GM23248 (cell line): ENCODE data around the gene RNF130. TPM values are rescaled to one million over a fixed set of nuclear protein-coding genes. Genes with fewer than 3 reads are reported as not detected.

Experiments used
- DNase-seq: peaks from one replicate; pipeline ENCODE4 v3.0.0-alpha.2; 2015
- H2AFZ ChIP-seq: fragments of 200-600 bp; sonication (generic); 2 replicates; pipeline ENCODE4 v1.6.1; 2016; ENCODE audit warnings: antibody characterized with exemption
- H3F3A ChIP-seq: fragments of 200-600 bp; sonication (generic); 2 replicates; pipeline ENCODE4 v1.6.1; 2016; ENCODE audit warnings: mild to moderate bottlenecking, antibody characterized with exemption, mixed run types; ENCODE audit not compliant: insufficient read depth
- H3K27ac ChIP-seq: fragments of 200-600 bp; sonication (generic); 2 replicates; pipeline ENCODE4 v1.5.1; 2016; ENCODE audit warnings: mild to moderate bottlenecking
- H3K27me3 ChIP-seq: fragments of 200-600 bp; sonication (generic); replicated peaks from 2 replicates; pipeline ENCODE4 v1.6.1; 2016; ENCODE audit warnings: mild to moderate bottlenecking; ENCODE audit not compliant: insufficient read depth
- H3K36me3 ChIP-seq: fragments of 200-600 bp; sonication (generic); 2 replicates; pipeline ENCODE4 v1.6.1; 2016; ENCODE audit warnings: low read depth, mild to moderate bottlenecking
- H3K4me1 ChIP-seq: fragments of 200-600 bp; sonication (generic); 2 replicates; pipeline ENCODE4 v1.6.1; 2016; ENCODE audit warnings: mild to moderate bottlenecking; ENCODE audit not compliant: insufficient read depth
- H3K4me2 ChIP-seq: fragments of 200-600 bp; sonication (generic); one replicate; pipeline ENCODE4 v1.6.1; 2016; ENCODE audit warnings: mild to moderate bottlenecking; ENCODE audit not compliant: unreplicated experiment
- H3K4me3 ChIP-seq: fragments of 200-600 bp; sonication (generic); 2 replicates; pipeline ENCODE4 v1.5.1; 2016; ENCODE audit warnings: mild to moderate bottlenecking
- H3K79me2 ChIP-seq: fragments of 200-600 bp; sonication (generic); 2 replicates; pipeline ENCODE4 v1.6.1; 2016; ENCODE audit warnings: mild to moderate bottlenecking; ENCODE audit not compliant: insufficient read depth
- H3K9ac ChIP-seq: fragments of 200-600 bp; sonication (generic); 2 replicates; pipeline ENCODE4 v1.6.1; 2016; ENCODE audit warnings: mild to moderate bottlenecking
- H3K9me2 ChIP-seq: fragments of 200-600 bp; sonication (generic); 2 replicates; pipeline ENCODE4 v1.6.1; 2016; ENCODE audit warnings: mixed run types, mild to moderate bottlenecking, moderate library complexity; ENCODE audit not compliant: insufficient read depth
- H3K9me3 ChIP-seq: fragments of 200-600 bp; sonication (generic); one replicate; pipeline ENCODE4 v1.6.1; 2017; ENCODE audit warnings: low read depth
- H4K20me1 ChIP-seq: fragments of 200-600 bp; sonication (generic); 2 replicates; pipeline ENCODE4 v1.6.0; 2016; ENCODE audit not compliant: insufficient read depth
- EZH2 ChIP-seq: fragments of 200-600 bp; sonication (generic); IDR thresholded peaks from 2 replicates; pipeline ENCODE4 v1.6.1; 2018; ENCODE audit warnings: antibody characterized with exemption, mild to moderate bottlenecking; ENCODE audit not compliant: insufficient read depth, poor library complexity, severe bottlenecking
- EZH2phosphoT487 ChIP-seq: fragments of 200-600 bp; sonication (generic); IDR thresholded peaks from 2 replicates; pipeline ENCODE4 v1.6.1; 2018; ENCODE audit warnings: antibody characterized with exemption, moderate library complexity, mild to moderate bottlenecking, low read depth; ENCODE audit not compliant: insufficient read depth
- WGBS, 2 experiments: methylation state at CpG; one replicate each; pipeline ENCODE4 v1.1.6; 2015 to 2017; ENCODE audit warnings: low lambda C conversion rate in 2 of 2, low coverage in 1 of 2; ENCODE audit errors: missing lambda C conversion rate in 2 of 2; 5-methylcytosine and 5-hydroxymethylcytosine counted together
- in situ Hi-C: fragments of 300-500 bp; cut with MboI; formaldehyde crosslinking; loops from 2 replicates; pipeline ENCODE4 v1.15.0; 2020
- polyA plus RNA-seq: library from polyadenylated mRNA; unstranded; fragments of >200 nt; fragmentation: Nextera tagmentation; extraction: Ambion mirVana; gene quantifications from 2 replicates; pipeline ENCODE4 v1.2.1, GENCODE V29; 2016
- total RNA-seq: library from RNA; depleted of rRNA; stranded (reverse); fragments of >200 nt; shearing (Covaris generic); gene quantifications from 2 replicates; pipeline ENCODE4 v1.2.3, GENCODE V29; 2014

RNF130 gene
- total and polyA plus RNA-seq, 2 experiments from 2014 or later = 27.3 to 49.8 TPM

GRCh38 chr5:180069589-180070247 is 1.8 kb downstream of the RNF130 start:
- Histone ChIP-seq H3K9ac (no peak overlapping the region), H3K4me3 (peak overlapping the region; percentile 89), H3K27ac (no peak overlapping the region), H3K9me2 (no peaks in the 10 kb centered on the region), H3K4me2 (peak overlapping the region; percentile 92), H2AFZ (no peak overlapping the region), H3K79me2 (peaks cover 59% of the 10 kb centered on the region), H3K36me3 (no peaks in the 10 kb centered on the region), H4K20me1 (no peaks in the 10 kb centered on the region), H3F3A (no peaks in the 10 kb centered on the region), H3K27me3 (no peaks in the 10 kb centered on the region), H3K9me3 (no peaks in the 10 kb centered on the region), H3K4me1 (peaks cover 12% of the 10 kb centered on the region; the same call in 1 of the 2 replicates)
- no peak for TF ChIP-seq EZH2
- TF ChIP-seq EZH2phosphoT487 = no peak
- in situ Hi-C loops = no loop called here
- DNase-seq = no peak
- WGBS, 2 experiments = 66% methylated on average over 9 of the region's 9 CpGs

- H3K79me2 ChIP-seq = peaks cover 67% of the 10 kb centered on the region
- H3K27me3 ChIP-seq = no peaks in the 10 kb centered on the region
- no peaks in the 10 kb centered on the region for H3K9me2 ChIP-seq
- H3K4me1 ChIP-seq = peaks cover 12% of the 10 kb centered on the region; the same call in 1 of the 2 replicates
- no peaks in the 10 kb centered on the region for H4K20me1 ChIP-seq
- H2AFZ ChIP-seq = no peak overlapping the region
- no peak overlapping the region for H3K4me2 ChIP-seq
- in situ Hi-C loops = no loop called here
- H3K27ac ChIP-seq = no peak overlapping the region
- no peak overlapping the region for H3K4me3 ChIP-seq
- no peaks in the 10 kb centered on the region for H3K9me3 ChIP-seq
- no peaks in the 10 kb centered on the region for H3F3A ChIP-seq
- DNase-seq = no peak
- WGBS, 2 experiments = 86 to 90% methylated on average over 6 of the region's 6 CpGs
- H3K36me3 ChIP-seq = no peaks in the 10 kb centered on the region
- TF ChIP-seq EZH2 (no peak), EZH2phosphoT487 (no peak)
- H3K9ac ChIP-seq = no peak overlapping the region
These were observed 3.0 kb downstream of the RNF130 start for GRCh38 chr5:180068519-180069090.

- Histone ChIP-seq H3K9me3 (no peaks in the 10 kb centered on the region), H3K36me3 (no peaks in the 10 kb centered on the region), H3K4me3 (no peak overlapping the region), H3F3A (no peaks in the 10 kb centered on the region), H3K9me2 (no peaks in the 10 kb centered on the region), H3K79me2 (peaks cover 72% of the 10 kb centered on the region), H3K9ac (no peak overlapping the region), H4K20me1 (no peaks in the 10 kb centered on the region), H3K4me2 (no peak overlapping the region), H3K27ac (no peak overlapping the region), H3K27me3 (no peaks in the 10 kb centered on the region), H3K4me1 (peaks cover 12% of the 10 kb centered on the region; the same call in 1 of the 2 replicates), H2AFZ (no peak overlapping the region)
- WGBS, 2 experiments = 88 to 90% methylated on average over 4 of the region's 4 CpGs
- DNase-seq = no peak
- in situ Hi-C loops = no loop called here
- TF ChIP-seq EZH2 = no peak
These were observed 3.6 kb downstream of the RNF130 start for GRCh38 chr5:180067986-180068385.

- in situ Hi-C loops = no loop called here
- Histone ChIP-seq H3K4me3 (no peak overlapping the region), H3K9me3 (no peaks in the 10 kb centered on the region), H3K9ac (no peak overlapping the region), H3K9me2 (no peaks in the 10 kb centered on the region), H3K4me2 (no peak overlapping the region), H2AFZ (no peak overlapping the region), H3K27me3 (no peaks in the 10 kb centered on the region), H3K36me3 (no peaks in the 10 kb centered on the region), H3K27ac (no peak overlapping the region), H3F3A (no peaks in the 10 kb centered on the region), H4K20me1 (no peaks in the 10 kb centered on the region; the same call in 1 of the 2 replicates), H3K79me2 (peaks cover 73% of the 10 kb centered on the region), H3K4me1 (peaks cover 7% of the 10 kb centered on the region; the same call in 1 of the 2 replicates)
- no peak for DNase-seq
- WGBS, 2 experiments = 94 to 96% methylated on average over 7 of the region's 7 CpGs
- TF ChIP-seq EZH2phosphoT487 (no peak), EZH2 (no peak)
These were observed 11.4 kb downstream of the RNF130 start for GRCh38 chr5:180060192-180060591.
